IMR-90 (cell line): Measurements from ENCODE around the gene TOGARAM1. TPM values are rescaled to one million over a fixed set of nuclear protein-coding genes. Genes with fewer than 3 reads are reported as not detected.
"Not testable (repeated sequence)": the region's sequence is repeated elsewhere in the genome, so short reads cannot be mapped to it uniquely, and the experiment has no call there.

Experiments
- ATAC-seq: fragments of 200-7000 bp; cut with Tn5 transposase; 2 replicates; pipeline ENCODE4 v1.9.1; 2020; ENCODE audit warnings: low read depth, mild to moderate bottlenecking, moderate library complexity
- BruUV-seq: library from RNA; stranded (reverse); fragments of 400-500 nt; replicated peaks from 2 replicates; lab custom pipeline; 2021; lab: Mats Ljungman, UMichigan
- CTCF ChIA-PET: fragments of 300-600 bp; formaldehyde crosslinking; extraction: SDS; loops from one replicate; lab custom pipeline; 2021; ENCODE audit warnings: antibody characterized with exemption; lab: Yijun Ruan, JAX
- POLR2A ChIA-PET: fragments of 300-600 bp; sonication (Branson Sonifier 250); formaldehyde crosslinking; loops from one replicate; lab custom pipeline; 2022; ENCODE audit warnings: antibody characterized with exemption; ENCODE audit not compliant: unreplicated experiment; lab: Charles Lee
- DNase-seq: peaks from one replicate; pipeline ENCODE4 v3.0.0; 2013
- H2AFZ ChIP-seq: replicated peaks from 2 replicates; pipeline ENCODE3; 2013; ENCODE audit warnings: low read length, mild to moderate bottlenecking; ENCODE audit not compliant: poor library complexity
- H2AK5ac ChIP-seq: 2 replicates; pipeline ENCODE4 v1.6.1; 2013; ENCODE audit warnings: low read depth, low read length, inconsistent platforms
- H2AK9ac ChIP-seq: replicated peaks from 2 replicates; pipeline ENCODE3; 2013; ENCODE audit warnings: mild to moderate bottlenecking, low read depth, low read length, moderate library complexity; ENCODE audit not compliant: poor library complexity
- H2BK120ac ChIP-seq: 2 replicates; pipeline ENCODE4 v1.6.1; 2013; ENCODE audit warnings: low read depth, low read length, inconsistent platforms
- H2BK15ac ChIP-seq: 3 replicates; pipeline ENCODE4 v1.6.1; 2013; ENCODE audit warnings: low read depth, low read length, inconsistent platforms
- H2BK20ac ChIP-seq: 2 replicates; pipeline ENCODE4 v1.6.1; 2013; ENCODE audit warnings: low read depth, mild to moderate bottlenecking, inconsistent platforms, low read length, moderate library complexity
- H2BK5ac ChIP-seq: 2 replicates; pipeline ENCODE4 v1.6.1; 2013; ENCODE audit warnings: mild to moderate bottlenecking, low read depth, low read length, inconsistent platforms; ENCODE audit not compliant: poor library complexity, severe bottlenecking
- H3K14ac ChIP-seq: replicated peaks from 2 replicates; pipeline ENCODE4 v1.6.1; 2013; ENCODE audit warnings: low read depth, low read length, inconsistent platforms
- H3K18ac ChIP-seq: 2 replicates; pipeline ENCODE4 v1.6.1; 2013; ENCODE audit warnings: low read depth, low read length, control low read depth
- H3K23ac ChIP-seq: 2 replicates; pipeline ENCODE4 v1.6.1; 2013; ENCODE audit warnings: low read depth, low read length, inconsistent platforms
- H3K27ac ChIP-seq: 2 replicates; pipeline ENCODE4 v1.5.1; 2013; ENCODE audit warnings: mild to moderate bottlenecking, control low read depth, low read length; ENCODE audit not compliant: insufficient read depth
- H3K27me3 ChIP-seq: 2 replicates; pipeline ENCODE4 v1.6.1; 2013; ENCODE audit warnings: low read length; ENCODE audit not compliant: control insufficient read depth, insufficient read depth
- H3K36me3 ChIP-seq: 2 replicates; pipeline ENCODE4 v1.6.1; 2013; ENCODE audit warnings: low read length, mixed read lengths; ENCODE audit not compliant: control insufficient read depth, insufficient read depth
- H3K4ac ChIP-seq: 2 replicates; pipeline ENCODE4 v1.6.1; 2013; ENCODE audit warnings: low read depth, low read length, inconsistent platforms
- H3K4me1 ChIP-seq: 2 replicates; pipeline ENCODE4 v1.6.1; 2013; ENCODE audit warnings: low read length, mixed read lengths; ENCODE audit not compliant: control insufficient read depth, insufficient read depth
- H3K4me2 ChIP-seq: 2 replicates; pipeline ENCODE4 v1.6.1; 2013; ENCODE audit warnings: low read depth, mild to moderate bottlenecking, control low read depth, low read length, moderate library complexity
- H3K4me3 ChIP-seq: 2 replicates; pipeline ENCODE4 v1.5.1; 2013; ENCODE audit warnings: low read depth, mild to moderate bottlenecking, control low read depth, low read length, moderate library complexity; ENCODE audit not compliant: insufficient read depth
- H3K56ac ChIP-seq: 2 replicates; pipeline ENCODE4 v1.6.1; 2013; ENCODE audit warnings: low read length, inconsistent platforms; ENCODE audit not compliant: insufficient read depth; ENCODE audit errors: extremely low read depth
- H3K79me1 ChIP-seq, 2 experiments: 2 replicates each; pipeline ENCODE4 v1.6.1; 2013; ENCODE audit warnings: low read length in 2 of 2, inconsistent platforms in 1 of 2, low read depth in 1 of 2
- H3K9ac ChIP-seq: 2 replicates; pipeline ENCODE4 v1.6.1; 2013; ENCODE audit warnings: low read depth, low read length, control low read depth
- H3K9me1 ChIP-seq: 2 replicates; pipeline ENCODE4 v1.6.1; 2013; ENCODE audit warnings: low read length, inconsistent platforms; ENCODE audit not compliant: insufficient read depth
- H3K9me3 ChIP-seq: 2 replicates; pipeline ENCODE4 v1.6.1; 2013; ENCODE audit warnings: low read length; ENCODE audit not compliant: control insufficient read depth, insufficient read depth
- H4K20me1 ChIP-seq: 2 replicates; pipeline ENCODE4 v1.6.1; 2013; ENCODE audit warnings: low read length, inconsistent platforms; ENCODE audit not compliant: insufficient read depth
- H4K5ac ChIP-seq: 2 replicates; pipeline ENCODE4 v1.6.1; 2013; ENCODE audit warnings: mild to moderate bottlenecking, low read depth, low read length, control low read depth
- H4K8ac ChIP-seq, 2 experiments: 2 replicates each; pipeline ENCODE4 v1.6.1; 2013; ENCODE audit warnings: low read depth in 2 of 2, low read length in 2 of 2, control low read depth in 1 of 2, inconsistent platforms in 1 of 2
- H4K91ac ChIP-seq: 2 replicates; pipeline ENCODE4 v1.6.1; 2013; ENCODE audit warnings: low read depth, low read length, inconsistent platforms; ENCODE audit not compliant: insufficient read depth
- CHD1 ChIP-seq: IDR thresholded peaks from 2 replicates; pipeline ENCODE4 v1.6.1; 2012; ENCODE audit warnings: low read depth, low read length, improper control_type of control experiment
- ELK1 ChIP-seq: fragments of 150-350 bp; IDR thresholded peaks from 2 replicates; pipeline ENCODE4 v1.6.1; 2016; ENCODE audit warnings: low read depth, mild to moderate bottlenecking, low read length, moderate library complexity, borderline replicate concordance
- MAFK ChIP-seq: IDR thresholded peaks from 2 replicates; pipeline ENCODE4 v1.6.1; 2012; ENCODE audit warnings: low read depth, low read length, improper control_type of control experiment
- RAD21 ChIP-seq: IDR thresholded peaks from 2 replicates; pipeline ENCODE4 v1.6.1; 2012; ENCODE audit warnings: low read length, improper control_type of control experiment
- RFX5 ChIP-seq: IDR thresholded peaks from 2 replicates; pipeline ENCODE4 v1.8.0; 2012; ENCODE audit warnings: low read depth, mild to moderate bottlenecking, low read length, moderate library complexity
- WGBS, 2 experiments: methylation state at CpG; one replicate each; pipeline versions ENCODE4 v1.1.5 to v1.1.7; 2013; ENCODE audit warnings: missing lambda C conversion rate in 2 of 2; ENCODE audit not compliant: insufficient read length in 1 of 2; ENCODE audit errors: extremely low coverage in 2 of 2; 5-methylcytosine and 5-hydroxymethylcytosine counted together
- dilution Hi-C: fragments of 300-500 bp; cut with HindIII; formaldehyde crosslinking; loops from one replicate; pipeline ENCODE4 v1.14.3; 2018; ENCODE audit warnings: low sequenced_read_pairs; ENCODE audit not compliant: unreplicated experiment
- in situ Hi-C: fragments of 300-500 bp; cut with MboI; formaldehyde crosslinking; loops from 3 replicates; pipeline ENCODE4 v1.14.3; 2019; ENCODE audit warnings: low sequenced_read_pairs, inconsistent platforms, mixed read lengths
- intact Hi-C: fragments of 100-400 bp; cut with micrococcal nuclease; formaldehyde crosslinking; loops from 2 replicates; pipeline ENCODE4 v1.10.0; 2022
- polyA plus RNA-seq, 3 experiments: library from polyadenylated mRNA; depleted of rRNA; stranded (reverse); fragments of >200 nt; gene quantifications; 2 replicates each; pipeline ENCODE4 v1.2.3, GENCODE V29; 2012; ENCODE audit warnings: low replicate concordance in 1 of 3
- total RNA-seq: library from RNA; depleted of rRNA; stranded (reverse); fragments of >200 nt; gene quantifications from 2 replicates; pipeline ENCODE4 v1.2.3, GENCODE V29; 2012

Gene TOGARAM1
- total and polyA plus RNA-seq, 2 of the 4 experiments (the other 2 are of a cell fraction): 3.1 to 13.4 TPM

GRCh38 chr14:45078323-45078722 is 116.3 kb downstream of the TOGARAM1 start:
- H3K27me3 ChIP-seq: no peaks in the 10 kb centered on the region
- ATAC-seq: no peak

DNA sequence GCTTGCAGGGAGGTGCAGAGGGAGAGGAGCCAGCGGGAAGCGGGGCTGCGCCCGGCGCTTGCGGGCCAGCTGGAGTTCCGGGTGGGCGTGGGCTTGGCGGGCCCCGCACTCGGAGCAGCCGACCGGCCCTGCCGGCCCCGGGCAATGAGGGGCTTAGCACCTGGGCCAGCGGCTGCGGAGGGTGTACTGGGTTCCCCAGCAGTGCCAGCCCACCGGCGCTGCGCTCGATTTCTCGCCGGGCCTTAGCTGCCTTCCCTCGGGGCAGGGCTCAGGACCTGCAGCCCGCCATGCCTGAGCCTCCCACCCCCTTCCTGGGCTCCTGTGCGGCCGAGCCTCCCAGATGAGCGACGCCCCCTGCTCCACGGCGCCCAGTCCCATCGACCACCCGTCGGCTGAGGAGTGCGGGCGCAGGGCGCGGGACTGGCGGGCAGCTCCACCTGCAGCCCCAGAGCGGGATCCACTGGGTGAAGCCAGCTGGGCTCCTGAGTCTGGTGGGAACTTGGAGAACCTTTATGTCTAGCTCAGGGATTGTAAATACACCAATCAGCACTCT is 118.5 kb downstream of the TOGARAM1 start:
- H4K8ac ChIP-seq, H3K36me3 ChIP-seq, dilution Hi-C loops, H3K27ac ChIP-seq, H3K9ac ChIP-seq, H3K23ac ChIP-seq, H3K9me1 ChIP-seq, in situ Hi-C loops, H3K14ac ChIP-seq, H3K18ac ChIP-seq, BruUV-seq, H2AFZ ChIP-seq, H3K4me3 ChIP-seq, CTCF ChIA-PET, H4K5ac ChIP-seq, H2BK15ac ChIP-seq, H3K56ac ChIP-seq, H2AK9ac ChIP-seq, H3K4ac ChIP-seq, H3K4me2 ChIP-seq, H2AK5ac ChIP-seq, intact Hi-C loops, ATAC-seq, H2BK5ac ChIP-seq, POLR2A ChIA-PET, H3K9me3 ChIP-seq, H3K79me1 ChIP-seq, DNase-seq, H3K4me1 ChIP-seq, H2BK20ac ChIP-seq, H2BK120ac ChIP-seq, H3K27me3 ChIP-seq, H4K91ac ChIP-seq: not testable (repeated sequence)
- no CpG with 5 or more reads among the region's 40 CpGs for WGBS, 2 experiments
- H4K20me1 ChIP-seq: peaks cover 14% of the 10 kb centered on the region

More at GRCh38 chr14:45078323-45078722, 116.3 kb downstream of the TOGARAM1 start:
- Histone ChIP-seq H3K27ac (no peak overlapping the region), H3K9ac (no peak overlapping the region), H3K4me2 (no peak overlapping the region), H4K5ac (no peak overlapping the region), H3K9me1 (0 out of 2 replicates have a peak, but pooled peaks cover 1% of the 10 kb centered on the region), H2AK9ac (no peak overlapping the region), H3K18ac (no peak overlapping the region), H2AFZ (no peak overlapping the region), H2BK15ac (no peak overlapping the region), H3K4ac (no peak overlapping the region), H3K4me1 (no peaks in the 10 kb centered on the region), H4K8ac (no peak overlapping the region), H3K36me3 (no peaks in the 10 kb centered on the region), H3K79me1 (no peaks in the 10 kb centered on the region), H3K14ac (no peak overlapping the region), H4K91ac (no peak overlapping the region), H2AK5ac (no peak overlapping the region), H3K56ac (no peak overlapping the region), H2BK20ac (no peak overlapping the region), H4K20me1 (no peaks in the 10 kb centered on the region), H2BK5ac (no peak overlapping the region), H2BK120ac (no peak overlapping the region), H3K9me3 (no peaks in the 10 kb centered on the region), H3K23ac (no peak overlapping the region), H3K4me3 (no peak overlapping the region)
- no TSS peak for BruUV-seq
- no peak for DNase-seq
- in situ Hi-C loops: no loop called here
- POLR2A ChIA-PET: no interaction called here
- intact Hi-C loops: no loop called here
- TF ChIP-seq MAFK (no peak), RFX5 (no peak), RAD21 (no peak), CHD1 (no peak), ELK1 (no peak)
- WGBS, 2 experiments: no CpG with 5 or more reads among the region's 1 CpG
- CTCF ChIA-PET: no interaction called here
- dilution Hi-C loops: no loop called here
